ENCODE data around the gene ZMYM4.

The ZMYM4 gene

DNA sequence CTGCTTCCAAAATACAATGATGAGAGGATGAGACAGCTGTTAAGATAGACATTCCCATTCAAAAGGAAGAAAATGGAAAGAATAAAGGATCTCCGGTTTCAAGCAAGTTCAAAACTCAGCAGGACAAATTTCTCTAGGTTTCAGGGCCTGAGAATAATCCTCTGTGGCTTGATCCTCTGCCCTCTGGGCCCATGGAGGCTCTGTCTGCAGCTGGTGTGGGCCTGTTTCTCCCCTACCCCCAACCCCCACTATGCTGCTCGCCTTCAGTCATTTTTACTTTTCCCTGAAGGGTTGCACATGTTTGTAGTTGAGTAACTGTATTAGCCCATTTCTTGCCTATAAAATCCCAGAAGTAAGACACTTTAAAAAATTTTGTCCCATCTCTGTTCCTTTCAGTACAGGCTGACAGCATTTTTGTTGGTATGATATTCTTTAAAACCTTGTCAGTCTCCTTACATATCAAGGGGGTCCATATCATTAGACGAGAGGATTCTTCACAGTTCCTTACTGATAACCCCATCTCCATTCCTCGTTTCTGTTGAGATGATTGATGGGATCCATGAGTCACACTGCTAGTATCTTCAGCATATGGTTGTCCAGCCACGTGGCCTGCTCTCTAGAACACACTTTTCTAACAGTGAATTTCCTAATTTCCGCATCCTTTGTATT, 10.5 kb downstream of the ZMYM4 start:
- DNase-seq (ENCODE audit: low read depth): no peak

GRCh38 chr1:35279555-35279904, 11.0 kb downstream of the ZMYM4 start:
- no peak for DNase-seq (ENCODE audit: low read depth)

GRCh38 chr1:35280006-35280405, 11.5 kb downstream of the ZMYM4 start:
- no peak for DNase-seq (ENCODE audit: low read depth)

DNA sequence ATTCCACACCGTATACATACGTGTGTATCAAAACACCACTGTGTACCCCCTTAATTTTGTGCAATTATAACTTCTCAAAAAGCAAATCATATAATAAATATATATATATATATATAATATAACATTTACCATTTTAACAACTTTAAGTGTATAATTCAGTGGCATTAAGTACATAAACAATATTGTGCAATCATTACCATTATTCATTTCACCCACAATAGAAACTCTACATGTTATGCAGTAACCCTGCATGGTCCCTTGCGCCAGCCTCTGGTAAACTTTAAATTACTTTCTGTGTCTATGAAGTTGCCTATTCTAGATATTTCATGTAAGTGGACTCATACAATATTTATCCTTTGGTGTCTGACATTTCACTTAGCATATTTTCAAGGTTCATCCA, 13.1 kb downstream of the ZMYM4 start:
- DNase-seq (ENCODE audit: low read depth): no peak

GRCh38 chr1:35282172-35282571, 13.7 kb downstream of the ZMYM4 start:
- DNase-seq (ENCODE audit: low read depth): no peak

GRCh38 chr1:35284852-35285251, 16.3 kb downstream of the ZMYM4 start:
- no peak for DNase-seq (ENCODE audit: low read depth)

DNA sequence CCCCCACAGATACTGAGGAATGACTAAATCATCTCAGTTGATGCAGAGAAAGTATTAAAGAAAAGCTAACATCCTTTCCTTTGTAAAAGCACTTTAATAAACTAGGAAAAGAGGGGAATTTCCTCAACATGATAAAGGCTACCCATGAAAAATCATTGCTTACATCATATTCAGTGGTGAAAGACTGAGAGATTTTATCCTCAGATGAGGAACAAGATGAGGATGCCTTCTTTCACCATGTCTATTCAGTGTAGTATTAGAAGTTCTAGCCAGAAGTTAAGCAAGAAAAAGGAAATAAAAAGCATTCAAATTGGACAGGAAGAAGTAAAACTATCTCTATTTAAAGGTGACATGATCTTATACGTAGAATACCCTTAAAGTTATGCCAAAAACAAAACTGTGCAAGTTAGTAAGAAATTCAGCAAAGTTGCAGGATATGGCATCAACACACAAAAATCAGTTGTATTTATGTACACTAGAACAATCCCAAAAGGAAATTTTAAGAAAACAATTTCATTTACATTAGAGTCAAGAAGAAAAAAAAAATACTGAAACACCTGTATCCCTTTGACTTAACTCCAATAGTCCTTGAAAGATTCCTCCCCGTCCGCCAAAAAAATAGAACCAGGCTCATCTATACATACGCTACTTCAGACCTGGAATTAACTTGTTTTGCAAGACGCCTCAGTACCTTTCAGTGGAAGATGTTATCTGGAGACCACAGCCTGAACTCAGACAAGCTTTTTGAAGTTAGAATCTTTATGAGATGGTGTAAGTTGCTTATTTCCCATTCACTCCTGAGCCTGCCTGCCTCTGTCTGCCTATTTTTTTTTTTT, 17.5 kb downstream of the ZMYM4 start:
- DNase-seq (ENCODE audit: low read depth): no peak

DNA sequence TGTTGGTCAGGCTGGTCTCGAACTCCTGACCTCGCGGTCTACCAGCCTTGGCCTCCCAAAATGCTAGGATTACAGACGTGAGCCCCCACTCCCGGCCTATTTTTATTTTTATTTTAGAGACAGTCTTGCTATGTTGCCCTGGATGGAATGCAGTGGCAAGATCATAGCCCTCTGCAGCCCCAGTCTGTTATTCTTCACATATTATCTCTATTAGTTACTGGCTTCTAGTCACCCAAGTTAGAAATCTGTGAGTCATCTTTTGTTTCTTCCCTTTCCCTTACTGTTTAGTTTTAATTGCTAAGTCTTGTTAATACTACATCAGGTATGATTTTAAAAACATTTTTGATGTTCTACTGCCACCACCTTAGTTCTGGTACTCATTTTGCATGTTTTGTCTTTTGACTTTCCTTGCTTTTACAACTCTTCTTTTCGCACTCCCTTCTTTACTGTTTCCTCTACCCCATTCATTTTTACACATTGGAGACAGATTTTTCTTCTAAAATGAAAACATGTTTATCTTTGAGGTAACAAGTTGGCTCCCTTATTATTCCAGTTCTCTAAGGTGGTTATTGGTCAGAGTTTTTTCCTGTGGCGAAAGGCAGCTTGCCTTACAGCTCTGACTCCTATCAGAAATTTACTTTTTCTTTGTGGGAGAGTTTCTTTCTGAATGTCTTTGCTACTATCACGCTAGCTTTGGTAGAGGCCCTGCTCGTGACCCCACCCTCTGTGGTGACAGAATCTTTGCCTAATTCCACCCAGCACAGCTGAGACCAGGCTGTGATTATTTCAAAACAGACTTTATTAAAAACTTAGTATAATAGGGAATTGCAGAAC, 19.5 kb downstream of the ZMYM4 start:
- no peak for DNase-seq (ENCODE audit: low read depth)

DNA sequence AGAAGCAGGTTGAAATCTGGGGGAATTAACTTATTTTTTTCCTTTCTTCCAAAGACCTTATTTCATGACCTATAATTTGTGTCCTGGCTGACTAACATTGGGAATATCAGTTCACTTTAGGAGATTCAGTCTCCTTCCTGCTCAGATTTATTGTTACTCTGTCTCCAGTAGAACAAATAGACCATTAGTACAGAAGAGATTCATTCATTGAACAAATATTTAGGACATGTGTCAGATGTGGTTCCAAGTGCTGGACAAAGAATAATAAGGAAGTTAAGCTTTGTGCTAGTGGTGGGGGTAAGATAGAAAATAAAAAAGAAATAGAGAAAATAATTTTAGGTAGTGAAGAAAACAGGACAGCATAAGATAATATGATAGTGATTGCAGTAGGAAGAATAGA, 20.3 kb downstream of the ZMYM4 start:
- no peak for DNase-seq (ENCODE audit: low read depth)

- DNase-seq (ENCODE audit: low read depth): no peak
Measured at GRCh38 chr1:35290452-35290851, 21.9 kb downstream of the ZMYM4 start.

DNA sequence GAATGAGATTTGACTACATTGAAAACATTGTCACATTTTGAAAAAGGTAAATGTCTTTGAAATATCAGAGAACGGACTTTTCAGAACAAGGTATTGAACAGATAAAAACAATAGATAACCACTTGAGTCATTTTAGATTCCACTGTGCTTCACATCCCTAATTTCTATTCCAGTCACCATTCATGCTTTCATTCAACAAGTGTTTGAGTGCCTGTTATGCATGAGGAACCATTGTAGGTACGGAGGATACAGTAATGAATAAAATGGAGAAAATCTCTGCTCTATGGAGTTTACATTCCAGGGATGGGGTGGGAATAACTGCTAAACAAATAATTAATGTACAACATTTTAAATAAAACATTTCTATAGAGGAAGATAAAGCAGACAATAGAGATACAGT, 26.3 kb downstream of the ZMYM4 start:
- DNase-seq (ENCODE audit: low read depth): no peak

GRCh38 chr1:35297886-35298285, 29.4 kb downstream of the ZMYM4 start:
- DNase-seq (ENCODE audit: low read depth): no peak

- no peak for DNase-seq (ENCODE audit: low read depth)
Measured at GRCh38 chr1:35298464-35298863, 30.0 kb downstream of the ZMYM4 start.

GRCh38 chr1:35300376-35300775, 31.9 kb downstream of the ZMYM4 start:
- DNase-seq (ENCODE audit: low read depth): no peak

GRCh38 chr1:35301674-35302392, 33.3 kb downstream of the ZMYM4 start:
- DNase-seq (ENCODE audit: low read depth): no peak

GRCh38 chr1:35305383-35305782, 36.9 kb downstream of the ZMYM4 start:
- DNase-seq (ENCODE audit: low read depth): no peak

DNA sequence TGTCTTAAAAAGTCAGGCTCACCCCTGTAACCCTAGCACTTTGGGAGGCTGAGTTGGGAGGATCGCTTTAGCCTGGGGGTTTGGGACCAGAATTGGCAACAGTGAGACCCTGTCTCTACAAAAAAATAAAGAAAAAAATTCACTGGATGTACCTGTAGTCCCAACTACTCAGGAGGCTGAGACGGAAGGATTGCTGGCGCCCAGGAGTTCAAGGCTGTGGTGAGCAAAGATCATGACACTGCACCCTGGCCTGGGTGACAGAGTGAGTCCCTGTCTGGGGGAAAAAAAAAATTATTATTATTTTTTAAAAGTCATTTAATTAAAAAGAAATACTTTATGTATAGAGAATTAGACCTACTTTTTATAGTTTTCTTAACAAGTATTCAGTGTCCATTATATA, 47.1 kb downstream of the ZMYM4 start:
- no peak for DNase-seq (ENCODE audit: low read depth)

GRCh38 chr1:35316264-35316663, 47.8 kb downstream of the ZMYM4 start:
- DNase-seq (ENCODE audit: low read depth): no peak

- DNase-seq (ENCODE audit: low read depth): no peak
Measured at GRCh38 chr1:35319988-35320713, 51.6 kb downstream of the ZMYM4 start.

GRCh38 chr1:35320937-35321336, 52.4 kb downstream of the ZMYM4 start:
- no peak for DNase-seq (ENCODE audit: low read depth)

DNA sequence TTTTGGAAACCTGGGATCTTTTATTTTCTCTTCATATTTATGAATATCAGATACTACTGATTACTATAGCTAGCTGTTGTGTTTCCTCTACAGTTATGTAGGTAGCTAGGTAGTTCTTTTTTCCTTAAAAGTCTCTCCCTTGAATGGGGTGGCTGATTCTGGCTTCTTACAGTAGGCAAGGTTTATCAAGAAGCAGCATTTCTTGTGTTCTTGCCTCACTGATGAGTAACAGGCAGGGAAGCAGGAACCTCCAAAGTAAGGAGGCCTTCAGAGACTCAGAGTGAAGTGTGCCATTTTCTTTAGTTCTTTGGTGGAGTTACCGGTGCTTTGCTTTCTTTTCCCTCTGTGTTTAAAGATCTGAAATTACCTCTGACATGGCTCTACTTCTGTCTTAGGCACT, 56.0 kb downstream of the ZMYM4 start:
- DNase-seq (ENCODE audit: low read depth): no peak

Data from stimulated activated CD8-positive, alpha-beta memory T cell treated with anti-CD3 and anti-CD28 coated beads, Interleukin-4, amount 100 ng/mL, for 24 hours (primary cell).